HepG2 (cell line): ENCODE measurements around the gene DYNLT2B. TPM values are rescaled to one million over a fixed set of nuclear protein-coding genes. Genes with fewer than 3 reads are reported as not detected.

Source experiments
- ATAC-seq: fragments of 200-7000 bp; cut with Tn5 transposase; 3 replicates; pipeline ENCODE4 v1.9.1; 2020; ENCODE audit warnings: mild to moderate bottlenecking, moderate library complexity
- BruUV-seq: library from RNA; stranded (reverse); fragments of 400-500 nt; replicated peaks from 2 replicates; lab custom pipeline; 2021; lab: Mats Ljungman, UMichigan
- CTCF ChIA-PET: fragments of 300-600 bp; formaldehyde crosslinking; extraction: SDS; loops from one replicate; lab custom pipeline; 2021; ENCODE audit warnings: low total read pairs, inconsistent platforms, low intra/inter-chr PET ratio; lab: Yijun Ruan, JAX
- POLR2A ChIA-PET: fragments of 350-600 bp; sonication (Branson Sonifier 250); formaldehyde crosslinking; loops from one replicate; lab custom pipeline; 2020; ENCODE audit warnings: antibody characterized with exemption, inconsistent platforms; lab: Yijun Ruan, JAX
- DNase-seq: peaks from one replicate; pipeline ENCODE4 v3.0.0-alpha.2; 2015; ENCODE audit warnings: low spot score
- FAIRE-seq: peaks from 3 replicates; lab custom pipeline; 2011; peaks lifted over from hg19 to GRCh38; lab: Jason Lieb, UNC
- H2AFZ ChIP-seq: one replicate; pipeline ENCODE4 v1.6.1; 2011; ENCODE audit warnings: low read length, inconsistent platforms
- H3K27ac ChIP-seq: fragments of 300-600 bp; 3 replicates; pipeline ENCODE4 v1.8.0; 2011; ENCODE audit warnings: mixed run types, mild to moderate bottlenecking, mixed read lengths, low read length, inconsistent platforms; ENCODE audit not compliant: insufficient read depth; ENCODE audit errors: extremely low read length
- H3K27me3 ChIP-seq, 2 experiments: fragments of 200-600 bp in 1 of 2; 2 replicates in 1 of 2; 3 replicates in 1 of 2; pipeline versions ENCODE4 v1.6.0 to v1.8.0; 2011; ENCODE audit warnings: low read length in 2 of 2, mild to moderate bottlenecking in 2 of 2, moderate library complexity in 2 of 2, inconsistent platforms in 1 of 2; ENCODE audit not compliant: insufficient read depth in 2 of 2, control insufficient read depth in 1 of 2
- H3K36me3 ChIP-seq, 2 experiments: fragments of 200-600 bp in 1 of 2; replicated peaks in 1 of 2; 2 replicates in 1 of 2; 3 replicates in 1 of 2; pipeline versions ENCODE4 v1.5.1 to v1.8.0; 2011; ENCODE audit warnings: low read length in 2 of 2, inconsistent platforms in 1 of 2; ENCODE audit not compliant: insufficient read depth in 2 of 2, control insufficient read depth in 1 of 2
- H3K4me1 ChIP-seq: 2 replicates; pipeline ENCODE4 v1.5.1; 2012; ENCODE audit warnings: low read length, inconsistent platforms; ENCODE audit not compliant: insufficient read depth
- H3K4me2 ChIP-seq: 2 replicates; pipeline ENCODE4 v1.6.0; 2011; ENCODE audit warnings: low read depth, low read length, inconsistent platforms
- H3K4me3 ChIP-seq, 3 experiments: fragments of 200-600 bp in 1 of 3; sonication (generic), shearing (Covaris generic) in 1 of 3; replicated peaks in 1 of 3; 2 replicates each; pipeline ENCODE4 v1.5.1; 2011 to 2016; ENCODE audit warnings: low read length in 3 of 3, inconsistent platforms in 2 of 3, low read depth in 2 of 3, mild to moderate bottlenecking in 2 of 3, control low read depth in 1 of 3, mixed read lengths in 1 of 3; ENCODE audit not compliant: insufficient read depth in 1 of 3
- H3K79me2 ChIP-seq: one replicate; pipeline ENCODE4 v1.6.1; 2011; ENCODE audit warnings: low read length, inconsistent platforms; ENCODE audit not compliant: insufficient read depth
- H3K9ac ChIP-seq: 2 replicates; pipeline ENCODE4 v1.6.0; 2011; ENCODE audit warnings: mild to moderate bottlenecking, low read depth, low read length, inconsistent platforms; ENCODE audit not compliant: insufficient read depth
- H3K9me3 ChIP-seq: 2 replicates; pipeline ENCODE4 v1.5.1; 2012; ENCODE audit warnings: mild to moderate bottlenecking, low read length
- H4K20me1 ChIP-seq: 2 replicates; pipeline ENCODE4 v1.6.0; 2011; ENCODE audit warnings: inconsistent platforms, mild to moderate bottlenecking, low read length, moderate library complexity; ENCODE audit not compliant: insufficient read depth
- BORCS8-MEF2B ChIP-seq: sonication (generic); formaldehyde crosslinking; IDR thresholded peaks from 2 replicates; pipeline ENCODE4 v1.8.0; 2022; ENCODE audit warnings: mild to moderate bottlenecking, missing genetic modification reagents
- ETV6 ChIP-seq: sonication (generic); formaldehyde crosslinking; conservative IDR thresholded peaks from 2 replicates; pipeline ENCODE4 v1.4.0; 2020; ENCODE audit warnings: missing genetic modification reagents
- GFI1 ChIP-seq: sonication (generic); formaldehyde crosslinking; IDR thresholded peaks from 2 replicates; pipeline ENCODE4 v1.5.0; 2020; ENCODE audit warnings: missing genetic modification reagents, mild to moderate bottlenecking, borderline replicate concordance
- MEIS1 ChIP-seq: sonication (generic); formaldehyde crosslinking; IDR thresholded peaks from 2 replicates; pipeline ENCODE4 v1.9.0; 2021; ENCODE audit warnings: mild to moderate bottlenecking, missing genetic modification reagents, moderate library complexity, borderline replicate concordance
- NFE2L2 ChIP-seq: fragments of 150-350 bp; IDR thresholded peaks from 2 replicates; pipeline ENCODE4 v1.6.1; 2014; ENCODE audit warnings: low read length
- ZNF253 ChIP-seq: sonication (generic); formaldehyde crosslinking; IDR thresholded peaks from 2 replicates; pipeline ENCODE4 v1.8.0; 2022; ENCODE audit warnings: mild to moderate bottlenecking, missing genetic modification reagents, borderline replicate concordance
- ZNF7 ChIP-seq: IDR thresholded peaks from 2 replicates; pipeline ENCODE4 v1.6.1; 2016; ENCODE audit warnings: missing biosample characterization, missing genetic modification reagents
- WGBS: methylation state at CpG from one replicate; pipeline ENCODE4 v1.1.6; 2017; ENCODE audit warnings: low lambda C conversion rate; 5-methylcytosine and 5-hydroxymethylcytosine counted together
- in situ Hi-C: cut with HindIII; loops from 2 replicates; pipeline ENCODE4 v1.10.0; 2017; ENCODE audit warnings: low pct_unique_long_range_greater_than_20kb; ENCODE audit not compliant: extremely low pct_ligation_motif_present
- intact Hi-C: fragments of 100-400 bp; cut with micrococcal nuclease; formaldehyde crosslinking; loops from one replicate; pipeline ENCODE4 v1.10.0; 2022; ENCODE audit not compliant: unreplicated experiment
- polyA plus RNA-seq, 8 experiments: library from polyadenylated mRNA; depleted of rRNA in 3 of 8; stranded (reverse) in 7 of 8; unstranded in 1 of 8; fragments of >200 nt; fragmentation: Illumina TruSeq in 4 of 8; extraction: Trizol in 4 of 8; gene quantifications; 2 replicates each; pipeline versions ENCODE4 v1.2.1 to v1.2.3, GENCODE V29; 2011 to 2016; ENCODE audit warnings: low read depth in 4 of 8, missing spikeins in 1 of 8, mixed read lengths in 1 of 8; ENCODE audit not compliant: insufficient read depth in 1 of 8
- total RNA-seq, 5 experiments: library from RNA; depleted of rRNA; stranded (reverse); fragments of >200 nt; fragmentation: Illumina TruSeq; extraction: Trizol; gene quantifications; 2 replicates each; pipeline ENCODE4 v1.2.3, GENCODE V29; 2016; ENCODE audit warnings: low read depth in 1 of 5
- TF ChIP-seq, protein P1 (sequence below): sonication (generic); formaldehyde crosslinking; IDR thresholded peaks from 2 replicates; pipeline ENCODE4 v1.5.0; 2020; ENCODE audit warnings: mild to moderate bottlenecking, missing genetic modification reagents
- TF ChIP-seq, protein P2 (sequence below): sonication (generic); formaldehyde crosslinking; IDR thresholded peaks from 2 replicates; pipeline ENCODE4; 2020; ENCODE audit warnings: missing genetic modification reagents, mild to moderate bottlenecking, borderline replicate concordance
- TF ChIP-seq, protein P3 (sequence below): sonication (generic); formaldehyde crosslinking; IDR thresholded peaks from 2 replicates; pipeline ENCODE4 v1.5.0; 2020; ENCODE audit warnings: mild to moderate bottlenecking, missing genetic modification reagents

Gene DYNLT2B
- total and polyA plus RNA-seq, 2 of the 13 experiments (the other 11 are each of a cell fraction or from before 2014, with no cell fraction given), result 4.0 to 7.0 TPM

DNA sequence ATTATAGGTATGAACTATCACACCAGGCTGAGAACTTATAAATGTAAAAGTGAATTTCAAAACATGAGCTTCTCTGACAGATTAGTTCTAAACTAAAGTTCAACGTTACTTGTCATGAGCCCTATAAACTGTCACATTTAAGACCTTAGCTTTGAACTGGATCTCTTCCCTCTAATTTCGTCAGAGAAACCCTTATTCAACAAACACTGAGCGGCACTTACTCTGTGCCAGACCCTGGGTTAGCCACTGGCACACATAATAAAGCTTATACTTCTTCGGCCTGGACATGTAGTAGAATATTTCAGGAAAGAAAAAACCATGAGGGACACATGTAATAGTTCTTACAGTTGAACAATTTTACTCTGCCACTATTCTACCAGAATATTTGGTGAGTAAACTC, 36.1 kb downstream of the DYNLT2B start:
- in situ Hi-C loops, result no loop called here
- WGBS, result 75% methylated on average over 4 of the region's 4 CpGs
- FAIRE-seq (no peak), DNase-seq (no peak), ATAC-seq (no peak)
- peaks cover 79% of the 10 kb centered on the region for H3K4me1 ChIP-seq
- H4K20me1 ChIP-seq, result no peaks in the 10 kb centered on the region
- H2AFZ ChIP-seq, result no peak overlapping the region
- TF ChIP-seq NFE2L2 (no peak), ETV6 (CRISPR knock-in tag) (no peak), BORCS8-MEF2B (CRISPR knock-in tag) (no peak), ZNF253 (CRISPR knock-in tag) (no peak), ZNF7 (CRISPR knock-in tag) (0 out of 2 replicates have a peak, but pooled peaks have one; percentile 23), GFI1 (CRISPR knock-in tag) (no peak), MEIS1 (CRISPR knock-in tag) (no peak)
- TF ChIP-seq, protein P1, sequence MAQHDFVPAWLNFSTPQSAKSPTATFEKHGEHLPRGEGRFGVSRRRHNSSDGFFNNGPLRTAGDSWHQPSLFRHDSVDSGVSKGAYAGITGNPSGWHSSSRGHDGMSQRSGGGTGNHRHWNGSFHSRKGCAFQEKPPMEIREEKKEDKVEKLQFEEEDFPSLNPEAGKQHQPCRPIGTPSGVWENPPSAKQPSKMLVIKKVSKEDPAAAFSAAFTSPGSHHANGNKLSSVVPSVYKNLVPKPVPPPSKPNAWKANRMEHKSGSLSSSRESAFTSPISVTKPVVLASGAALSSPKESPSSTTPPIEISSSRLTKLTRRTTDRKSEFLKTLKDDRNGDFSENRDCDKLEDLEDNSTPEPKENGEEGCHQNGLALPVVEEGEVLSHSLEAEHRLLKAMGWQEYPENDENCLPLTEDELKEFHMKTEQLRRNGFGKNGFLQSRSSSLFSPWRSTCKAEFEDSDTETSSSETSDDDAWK, result no peak
- TF ChIP-seq, protein P2, sequence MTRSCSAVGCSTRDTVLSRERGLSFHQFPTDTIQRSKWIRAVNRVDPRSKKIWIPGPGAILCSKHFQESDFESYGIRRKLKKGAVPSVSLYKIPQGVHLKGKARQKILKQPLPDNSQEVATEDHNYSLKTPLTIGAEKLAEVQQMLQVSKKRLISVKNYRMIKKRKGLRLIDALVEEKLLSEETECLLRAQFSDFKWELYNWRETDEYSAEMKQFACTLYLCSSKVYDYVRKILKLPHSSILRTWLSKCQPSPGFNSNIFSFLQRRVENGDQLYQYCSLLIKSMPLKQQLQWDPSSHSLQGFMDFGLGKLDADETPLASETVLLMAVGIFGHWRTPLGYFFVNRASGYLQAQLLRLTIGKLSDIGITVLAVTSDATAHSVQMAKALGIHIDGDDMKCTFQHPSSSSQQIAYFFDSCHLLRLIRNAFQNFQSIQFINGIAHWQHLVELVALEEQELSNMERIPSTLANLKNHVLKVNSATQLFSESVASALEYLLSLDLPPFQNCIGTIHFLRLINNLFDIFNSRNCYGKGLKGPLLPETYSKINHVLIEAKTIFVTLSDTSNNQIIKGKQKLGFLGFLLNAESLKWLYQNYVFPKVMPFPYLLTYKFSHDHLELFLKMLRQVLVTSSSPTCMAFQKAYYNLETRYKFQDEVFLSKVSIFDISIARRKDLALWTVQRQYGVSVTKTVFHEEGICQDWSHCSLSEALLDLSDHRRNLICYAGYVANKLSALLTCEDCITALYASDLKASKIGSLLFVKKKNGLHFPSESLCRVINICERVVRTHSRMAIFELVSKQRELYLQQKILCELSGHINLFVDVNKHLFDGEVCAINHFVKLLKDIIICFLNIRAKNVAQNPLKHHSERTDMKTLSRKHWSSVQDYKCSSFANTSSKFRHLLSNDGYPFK (CRISPR knock-in tag), result no peak
- TF ChIP-seq, protein P3, sequence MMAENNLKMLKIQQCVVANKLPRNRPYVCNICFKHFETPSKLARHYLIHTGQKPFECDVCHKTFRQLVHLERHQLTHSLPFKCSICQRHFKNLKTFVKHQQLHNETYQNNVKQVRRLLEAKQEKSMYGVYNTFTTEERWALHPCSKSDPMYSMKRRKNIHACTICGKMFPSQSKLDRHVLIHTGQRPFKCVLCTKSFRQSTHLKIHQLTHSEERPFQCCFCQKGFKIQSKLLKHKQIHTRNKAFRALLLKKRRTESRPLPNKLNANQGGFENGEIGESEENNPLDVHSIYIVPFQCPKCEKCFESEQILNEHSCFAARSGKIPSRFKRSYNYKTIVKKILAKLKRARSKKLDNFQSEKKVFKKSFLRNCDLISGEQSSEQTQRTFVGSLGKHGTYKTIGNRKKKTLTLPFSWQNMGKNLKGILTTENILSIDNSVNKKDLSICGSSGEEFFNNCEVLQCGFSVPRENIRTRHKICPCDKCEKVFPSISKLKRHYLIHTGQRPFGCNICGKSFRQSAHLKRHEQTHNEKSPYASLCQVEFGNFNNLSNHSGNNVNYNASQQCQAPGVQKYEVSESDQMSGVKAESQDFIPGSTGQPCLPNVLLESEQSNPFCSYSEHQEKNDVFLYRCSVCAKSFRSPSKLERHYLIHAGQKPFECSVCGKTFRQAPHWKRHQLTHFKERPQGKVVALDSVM (CRISPR knock-in tag), result 0 out of 2 replicates have a peak, but pooled peaks have one; percentile 10
- intact Hi-C loops, result no loop called here
- no TSS peak for BruUV-seq
- H3K9me3 ChIP-seq, result no peaks in the 10 kb centered on the region
- H3K4me3 ChIP-seq, result no peak overlapping the region
- no peak overlapping the region for H3K4me2 ChIP-seq
- ChIA-PET POLR2A (interaction anchor here (1.5 kb wide), 1 partner anchor 36 kb away, joined by 4 read pairs; the partner anchor contains the start of gene DYNLT2B), CTCF (no interaction called here)
- H3K27ac ChIP-seq, result peak overlapping the region; percentile 83
- peaks cover 68% of the 10 kb centered on the region for H3K79me2 ChIP-seq
- H3K9ac ChIP-seq, result no peak overlapping the region
- no peaks in the 10 kb centered on the region; a peak in 1 of 5 replicates for H3K27me3 ChIP-seq
- H3K36me3 ChIP-seq, result no peaks in the 10 kb centered on the region
